GM12865 (cell line): ENCODE results near the gene HLA-DMB.

ENCODE experiments used
- DNase-seq: peaks from one replicate; pipeline ENCODE4 v3.0.0; 2010; ENCODE audit warnings: low read depth
- H3K4me3 ChIP-seq: 2 replicates; pipeline ENCODE4 v1.5.1; 2011; ENCODE audit warnings: mild to moderate bottlenecking, low read depth, low read length, control low read depth
- CTCF ChIP-seq: IDR thresholded peaks from 2 replicates; pipeline ENCODE4 v1.5.1; 2011; ENCODE audit warnings: low read length, control low read depth, low read depth, inconsistent platforms; ENCODE audit not compliant: insufficient read depth; ENCODE audit errors: missing control alignments

The HLA-DMB gene

DNA sequence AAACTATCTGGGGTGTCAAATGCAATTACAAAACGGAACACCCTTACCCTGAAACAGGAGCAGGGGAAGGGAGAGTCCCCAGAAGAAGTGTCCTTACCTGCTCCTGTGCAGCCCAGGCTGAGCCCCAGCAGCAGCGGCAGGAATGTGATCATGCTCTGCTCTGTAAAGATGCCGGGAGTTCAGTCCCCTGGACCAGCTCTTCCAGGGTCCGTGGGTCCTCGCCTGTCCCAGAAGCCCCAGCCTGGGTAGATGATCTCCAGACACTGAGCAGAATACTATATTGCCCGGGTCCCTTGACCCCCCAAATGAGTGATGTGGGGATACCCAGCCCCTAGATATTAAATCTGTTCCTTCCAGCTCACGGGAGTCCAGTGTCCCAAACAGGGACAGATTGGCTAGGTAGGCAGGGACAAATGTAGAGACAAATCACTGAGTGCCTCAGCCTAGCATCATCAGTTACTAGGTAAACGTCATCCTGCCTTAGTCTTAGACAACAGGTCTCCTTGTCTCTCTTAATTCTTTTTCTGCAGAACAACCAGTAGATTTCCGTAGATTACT lies at the start of gene HLA-DMB:
Gene HLA-DMB (minus strand): TSS at position 373 of the 558 bp plus-strand sequence. CDS start 221 bp downstream, at position 152.
- DNase-seq = peak; percentile 93
- peak within 1 kb of the TSS; percentile 96 for H3K4me3 ChIP-seq
- no peak for TF ChIP-seq CTCF

GRCh38 chr6:32989368-32989767 lies 48.5 kb upstream of the HLA-DMB start:
- no peak overlapping the region for H3K4me3 ChIP-seq
- no peak for TF ChIP-seq CTCF
- no peak for DNase-seq

DNA sequence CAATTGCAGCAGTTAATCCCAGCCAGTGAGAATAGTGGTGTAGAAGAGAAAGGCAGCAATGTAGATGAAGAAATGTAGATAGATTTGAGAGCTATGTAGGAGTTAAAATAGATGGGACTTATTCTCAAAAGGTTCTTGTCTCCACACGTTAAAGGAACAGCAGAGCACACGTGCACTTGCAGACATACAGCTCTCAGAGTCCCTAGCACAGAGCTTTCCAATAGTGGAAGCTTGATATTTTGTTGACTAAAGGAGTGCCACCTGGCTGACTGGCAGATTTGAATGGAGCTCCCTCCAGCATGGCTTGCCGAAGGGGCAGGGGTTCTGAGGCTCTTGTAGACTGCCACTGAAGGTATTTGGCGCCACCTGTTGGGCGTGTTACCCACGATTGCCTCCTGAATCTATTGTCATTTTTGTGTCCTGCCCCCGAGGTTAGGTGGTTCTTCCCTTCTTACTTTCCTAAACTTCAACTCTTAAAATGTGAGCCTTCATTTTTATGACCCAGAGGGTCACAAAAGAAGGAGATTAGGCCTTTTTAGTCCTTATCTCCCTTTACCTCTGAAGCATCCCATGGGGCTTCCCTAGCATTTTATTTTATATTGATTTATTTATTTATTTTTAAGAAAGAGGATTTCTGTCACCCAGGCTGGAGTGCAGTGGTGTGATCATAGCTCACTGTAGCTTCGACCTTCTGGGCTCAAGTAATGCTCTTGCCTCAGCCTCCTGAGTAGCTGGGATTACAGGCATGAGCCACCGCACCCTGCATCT lies 44.0 kb upstream of the HLA-DMB start:
- TF ChIP-seq CTCF = peak; percentile 91
- no peak overlapping the region for H3K4me3 ChIP-seq
- DNase-seq = peak; percentile 93

- H3K4me3 ChIP-seq = no peak overlapping the region
- no peak for DNase-seq
- TF ChIP-seq CTCF = no peak
Observed at GRCh38 chr6:32983964-32984621, 43.3 kb upstream of the HLA-DMB start.

DNA sequence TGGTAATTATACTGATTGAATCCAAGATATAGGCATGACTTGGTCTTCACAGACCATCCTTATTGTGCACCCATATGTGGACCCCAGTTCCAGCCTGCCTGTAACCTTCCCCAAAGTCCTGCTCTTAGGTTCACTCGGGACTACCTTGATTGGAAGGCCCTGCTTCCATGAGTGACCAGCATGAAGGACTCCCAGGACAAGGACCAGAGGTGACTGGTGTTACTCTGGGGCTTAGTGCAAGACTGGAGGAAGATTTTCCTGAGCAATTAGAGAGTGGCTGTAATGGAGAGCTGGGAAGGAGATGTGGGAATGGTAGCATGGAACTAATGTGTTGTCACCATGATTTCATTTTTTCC lies 42.6 kb upstream of the HLA-DMB start:
- no peak for TF ChIP-seq CTCF
- no peak overlapping the region for H3K4me3 ChIP-seq
- DNase-seq = no peak

- H3K4me3 ChIP-seq = no peak overlapping the region
- no peak for DNase-seq
- TF ChIP-seq CTCF = no peak
Observed at GRCh38 chr6:32982702-32983492, 42.1 kb upstream of the HLA-DMB start.
